Lower leg skin (tissue), 4 donors: ENCODE results near the gene NFYC. TPM values are rescaled to one million over a fixed set of nuclear protein-coding genes. Genes with fewer than 3 reads are reported as not detected.

Experiments used
- DNase-seq, 2 donors: peaks; one replicate each; pipeline ENCODE4 v3.0.0-alpha.2; 2019; ENCODE audit warnings: low spot score in 2 of 2
- H3K4me3 ChIP-seq: fragments of 200-600 bp; sonication (generic); 2 replicates; pipeline ENCODE4 v1.5.1; 2017; ENCODE audit warnings: mild to moderate bottlenecking, low read depth; ENCODE audit not compliant: poor library complexity, severe bottlenecking
- CTCF ChIP-seq, 3 donors: fragments of 450-650 bp; IDR thresholded peaks; one replicate each; pipeline ENCODE4 v1.5.1; 2016; ENCODE audit warnings: antibody characterized with exemption in 3 of 3, mild to moderate bottlenecking in 3 of 3, moderate library complexity in 2 of 3
- POLR2A ChIP-seq, 2 donors: fragments of 450-650 bp; IDR thresholded peaks; one replicate each; pipeline ENCODE4 v1.6.1; 2016 to 2017; ENCODE audit warnings: antibody characterized with exemption in 2 of 2, mild to moderate bottlenecking in 1 of 2, moderate library complexity in 1 of 2
- WGBS, 2 donors: methylation state at CpG; one replicate each; pipeline ENCODE4 v1.1.5; 2018; 5-methylcytosine and 5-hydroxymethylcytosine counted together
- intact Hi-C: fragments of 100-400 bp; cut with DNase I; formaldehyde crosslinking; loops from one replicate; pipeline ENCODE4 v1.15.0; 2023; ENCODE audit warnings: low total_unique reads
- total RNA-seq, 4 donors: library from RNA; depleted of rRNA; stranded (reverse); fragments of >200 nt; gene quantifications; one replicate each; pipeline ENCODE4 v1.1.0, GENCODE V29; 2016

The NFYC gene
- total RNA-seq, 4 donors from 2014 or later, result 53.3 to 94.4 (median 68.0) TPM

- no peak for DNase-seq
- intact Hi-C loops, result no loop called here
- no peak overlapping the region for H3K4me3 ChIP-seq
- no peak for TF ChIP-seq CTCF (IDR thresholded peaks at IDR 0.05)
- TF ChIP-seq POLR2A (IDR thresholded peaks at IDR 0.05), result no peak
- 6 to 9% methylated on average over 3 of the region's 3 CpGs for WGBS, 2 donors
Observed at GRCh38 chr1:40709802-40710278, 18.3 kb downstream of the NFYC start.

GRCh38 chr1:40710581-40711315 is 19.2 kb downstream of the NFYC start:
- no peak overlapping the region for H3K4me3 ChIP-seq
- whole genome bisulfite sequencing, 2 donors, result 13 to 18% methylated on average over 7 of the region's 7 CpGs
- no peak for DNase-seq
- TF ChIP-seq POLR2A (IDR thresholded peaks at IDR 0.05) (no peak), CTCF (IDR thresholded peaks at IDR 0.05) (no peak)
- intact Hi-C loops, result no loop called here

GRCh38 chr1:40711465-40712404 is 20.2 kb downstream of the NFYC start:
- intact Hi-C loops, result no loop called here
- WGBS, 2 donors, result 6 to 7% methylated on average over 3 of the region's 3 CpGs
- TF ChIP-seq CTCF (IDR thresholded peaks at IDR 0.05), result no peak
- TF ChIP-seq POLR2A (IDR thresholded peaks at IDR 0.05), result no peak
- no peak overlapping the region for H3K4me3 ChIP-seq
- DNase-seq, result peak in 1 of 2 donors; percentile 20

- TF ChIP-seq POLR2A (IDR thresholded peaks at IDR 0.05), result no peak
- no peak for TF ChIP-seq CTCF (IDR thresholded peaks at IDR 0.05)
- DNase-seq, result no peak
- H3K4me3 ChIP-seq, result no peak overlapping the region
- intact Hi-C loops, result no loop called here
- whole genome bisulfite sequencing, 2 donors, result 52 to 62% methylated on average over 5 of the region's 5 CpGs
Observed at GRCh38 chr1:40712405-40712944, 21.0 kb downstream of the NFYC start.

- TF ChIP-seq POLR2A (IDR thresholded peaks at IDR 0.05) (no peak), CTCF (IDR thresholded peaks at IDR 0.05) (no peak)
- H3K4me3 ChIP-seq, result no peak overlapping the region
- intact Hi-C loops, result no loop called here
- DNase-seq, result peak in 1 of 2 donors; percentile 38
Observed at GRCh38 chr1:40712997-40713396, 21.5 kb downstream of the NFYC start.
